Pancreas (tissue), 10 donors: ENCODE measurements around the gene INAFM2. TPM values are rescaled to one million over a fixed set of nuclear protein-coding genes. Genes with fewer than 3 reads are reported as not detected.

Experiments used
- ATAC-seq, 4 donors: fragments of 200-7000 bp; cut with Tn5 transposase; one replicate each; pipeline versions ENCODE4 v1.8.0 to v1.9.1; 2020; ENCODE audit warnings: mild to moderate bottlenecking in 4 of 4, moderate library complexity in 4 of 4
- DNase-seq, 6 donors: peaks; one replicate each; pipeline ENCODE4 v3.0.0-alpha.2; 2020
- FAIRE-seq: peaks from 2 replicates; lab custom pipeline; 2012; peaks lifted over from hg19 to GRCh38; lab: Jason Lieb, UNC
- H3K27ac ChIP-seq, 4 donors: fragments of 200-600 bp; sonication (generic); 1 replicate in 3 of 4; 2 replicates in 1 of 4; pipeline versions ENCODE4 v1.5.0 to v1.8.0; 2020
- H3K27me3 ChIP-seq, 4 donors: fragments of 200-600 bp; one replicate each; pipeline ENCODE4 v1.8.0; 2021
- H3K36me3 ChIP-seq, 3 donors: fragments of 200-600 bp; sonication (generic) in 1 of 3; one replicate each; pipeline versions ENCODE4 v1.5.0 to v1.8.0; 2020 to 2021
- H3K4me1 ChIP-seq, 3 donors: fragments of 200-600 bp; one replicate each; pipeline ENCODE4 v1.8.0; 2021
- H3K4me3 ChIP-seq, 4 donors: fragments of 200-600 bp; sonication (generic) in 2 of 4; one replicate each; pipeline versions ENCODE4 v1.5.0 to v1.8.0; 2020 to 2021
- H3K9me3 ChIP-seq, 4 donors: fragments of 200-600 bp; one replicate each; pipeline ENCODE4 v1.8.0; 2021
- WGBS, 2 donors: extraction: QIAGEN DNeasy Blood & Tissue Kit; methylation state at CpG; one replicate each; pipeline ENCODE4 v1.1.7; 2013; 5-methylcytosine and 5-hydroxymethylcytosine counted together
- intact Hi-C, 3 donors: fragments of 100-400 bp; cut with DNase I; formaldehyde crosslinking; loops; one replicate each; pipeline versions ENCODE4 v1.11.1 to v1.14.2; 2022
- polyA plus RNA-seq, 2 donors: library from polyadenylated mRNA; stranded (reverse); fragments of 200-250 nt; gene quantifications; one replicate each; pipeline ENCODE4 v1.2.3, GENCODE V29; 2013
- total RNA-seq, 6 donors: library from RNA; stranded (reverse); fragmentation: NEBNext Ultra II Directional in 4 of 6; extraction: Animal tissue kit (Norgen Biotek cat#: 25700) in 4 of 6; gene quantifications; one replicate each; pipeline versions ENCODE4 v1.2.1 to v1.2.4, GENCODE V29; 2021 to 2023
- TF ChIP-seq, protein P1 (sequence below), 4 donors: fragments of 200-600 bp; sonication (generic) in 3 of 4; IDR thresholded peaks; one replicate each; pipeline versions ENCODE4 v1.5.0 to v1.8.0; 2021; ENCODE audit warnings: antibody characterized with exemption in 4 of 4
- donor health status: healthy with polysubstance abuse.
- donor health status: DM: no; HTN: no; CAD: no; lungs with moderate emphysema.
- donor health status: DM: no; HTN: no; CAD: no.
- donor health status: control.
- donor health status: control.
- donor health status: Bipolar disorder and iron deficiency.
- donor health status: DM: yes; HTN: yes; CAD: no.
- donor health status: DM: no; HTN: no; CAD: no.
- donor health status: DM: no; HTN: no; CAD: no.
- donor health status: DM: yes; HTN: yes; CAD: no.

INAFM2 gene
- total and polyA plus RNA-seq, 8 donors = 6.5 to 16.4 (median 11.3) TPM

DNA sequence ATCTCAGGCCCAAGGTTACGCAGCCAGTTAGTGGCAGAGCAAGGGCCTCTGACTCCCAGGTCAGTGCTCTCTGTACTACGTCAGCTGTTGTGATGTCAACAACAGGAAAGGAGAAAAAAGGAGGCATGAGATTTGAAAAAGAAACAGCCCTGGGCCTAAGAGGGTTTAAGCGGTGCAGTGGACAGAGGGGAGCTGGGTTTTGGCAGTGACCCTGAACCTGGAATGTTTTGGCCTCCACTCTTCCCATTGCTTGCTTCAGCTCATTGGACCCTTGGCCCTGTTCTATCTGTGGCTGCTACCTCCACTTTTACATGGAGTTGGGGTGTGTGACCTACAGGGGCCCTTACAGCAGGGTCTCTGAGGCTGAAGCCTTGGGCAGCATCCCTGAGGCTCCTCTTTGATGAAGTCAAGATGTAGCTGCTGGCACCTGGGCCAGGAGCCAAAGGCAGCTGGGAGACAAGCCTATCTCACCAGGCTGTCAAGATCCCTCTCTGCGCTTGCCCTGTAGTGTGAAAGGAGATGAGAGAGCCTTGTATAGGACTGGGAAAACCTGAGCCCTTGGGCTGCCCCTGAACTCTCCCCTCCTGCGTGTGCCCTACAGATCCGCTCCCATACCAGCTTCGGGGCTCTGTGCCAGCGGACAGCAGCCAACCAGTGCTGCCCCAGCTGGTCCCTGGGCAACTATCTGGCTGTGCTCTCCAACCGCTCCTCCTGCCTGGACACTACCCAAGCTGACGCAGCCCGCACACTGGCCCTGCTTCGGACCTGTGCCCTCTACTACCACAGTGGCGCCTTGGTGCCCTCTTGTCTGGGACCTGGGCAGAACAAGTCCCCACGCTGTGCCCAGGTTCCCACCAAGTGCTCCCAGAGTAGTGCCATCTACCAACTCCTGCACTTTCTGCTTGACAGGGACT lies 43.2 kb downstream of the INAFM2 start:
- ATAC-seq = peak; percentile 78 to 82 (median 80)
- Histone ChIP-seq H3K9me3 (no peaks in the 10 kb centered on the region), H3K27ac (peak overlapping the region; percentile 41 to 75 (median 67)), H3K4me3 (peak overlapping the region in 1 of 4 donors; percentile 43), H3K36me3 (no peaks in the 10 kb centered on the region), H3K4me1 (peaks cover 6 to 8% (median 8%) of the 10 kb centered on the region in 3 donors), H3K27me3 (no peaks in the 10 kb centered on the region)
- intact Hi-C loops = no loop called here
- 44 to 46% methylated on average over 14 of the region's 14 CpGs for WGBS, 2 donors
- peak; percentile 86 to 98 (median 91) for DNase-seq
- FAIRE-seq = no peak
- TF ChIP-seq, protein P1, sequence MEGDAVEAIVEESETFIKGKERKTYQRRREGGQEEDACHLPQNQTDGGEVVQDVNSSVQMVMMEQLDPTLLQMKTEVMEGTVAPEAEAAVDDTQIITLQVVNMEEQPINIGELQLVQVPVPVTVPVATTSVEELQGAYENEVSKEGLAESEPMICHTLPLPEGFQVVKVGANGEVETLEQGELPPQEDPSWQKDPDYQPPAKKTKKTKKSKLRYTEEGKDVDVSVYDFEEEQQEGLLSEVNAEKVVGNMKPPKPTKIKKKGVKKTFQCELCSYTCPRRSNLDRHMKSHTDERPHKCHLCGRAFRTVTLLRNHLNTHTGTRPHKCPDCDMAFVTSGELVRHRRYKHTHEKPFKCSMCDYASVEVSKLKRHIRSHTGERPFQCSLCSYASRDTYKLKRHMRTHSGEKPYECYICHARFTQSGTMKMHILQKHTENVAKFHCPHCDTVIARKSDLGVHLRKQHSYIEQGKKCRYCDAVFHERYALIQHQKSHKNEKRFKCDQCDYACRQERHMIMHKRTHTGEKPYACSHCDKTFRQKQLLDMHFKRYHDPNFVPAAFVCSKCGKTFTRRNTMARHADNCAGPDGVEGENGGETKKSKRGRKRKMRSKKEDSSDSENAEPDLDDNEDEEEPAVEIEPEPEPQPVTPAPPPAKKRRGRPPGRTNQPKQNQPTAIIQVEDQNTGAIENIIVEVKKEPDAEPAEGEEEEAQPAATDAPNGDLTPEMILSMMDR (IDR thresholded peaks at IDR 0.05) = no peak

DNA sequence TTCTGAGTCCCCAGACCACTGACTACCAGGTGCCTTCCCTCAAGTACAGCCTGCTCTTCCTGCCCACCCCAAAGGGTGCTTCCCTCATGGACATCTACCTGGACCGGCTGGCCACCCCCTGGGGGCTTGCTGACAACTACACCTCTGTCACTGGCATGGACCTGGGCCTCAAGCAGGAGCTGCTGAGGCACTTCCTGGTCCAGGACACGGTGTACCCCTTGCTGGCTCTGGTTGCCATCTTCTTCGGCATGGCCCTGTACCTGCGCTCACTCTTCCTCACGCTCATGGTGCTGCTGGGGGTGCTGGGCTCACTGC lies 43.8 kb downstream of the INAFM2 start:
- Histone ChIP-seq H3K9me3 (no peaks in the 10 kb centered on the region), H3K27me3 (no peaks in the 10 kb centered on the region), H3K4me1 (peaks cover 6 to 8% (median 8%) of the 10 kb centered on the region in 3 donors), H3K36me3 (no peaks in the 10 kb centered on the region), H3K27ac (peak overlapping the region; percentile 41 to 75 (median 67)), H3K4me3 (peak overlapping the region in 2 of 4 donors; percentile 22 to 43)
- 79 to 84% methylated on average over 5 of the region's 5 CpGs for WGBS, 2 donors
- intact Hi-C loops = no loop called here
- FAIRE-seq = no peak
- peak in 1 of 6 donors; percentile 74 for DNase-seq
- ATAC-seq = peak in 3 of 4 donors; percentile 1 to 8 (median 2)
- TF ChIP-seq, protein P1 (IDR thresholded peaks at IDR 0.05) = no peak

DNA sequence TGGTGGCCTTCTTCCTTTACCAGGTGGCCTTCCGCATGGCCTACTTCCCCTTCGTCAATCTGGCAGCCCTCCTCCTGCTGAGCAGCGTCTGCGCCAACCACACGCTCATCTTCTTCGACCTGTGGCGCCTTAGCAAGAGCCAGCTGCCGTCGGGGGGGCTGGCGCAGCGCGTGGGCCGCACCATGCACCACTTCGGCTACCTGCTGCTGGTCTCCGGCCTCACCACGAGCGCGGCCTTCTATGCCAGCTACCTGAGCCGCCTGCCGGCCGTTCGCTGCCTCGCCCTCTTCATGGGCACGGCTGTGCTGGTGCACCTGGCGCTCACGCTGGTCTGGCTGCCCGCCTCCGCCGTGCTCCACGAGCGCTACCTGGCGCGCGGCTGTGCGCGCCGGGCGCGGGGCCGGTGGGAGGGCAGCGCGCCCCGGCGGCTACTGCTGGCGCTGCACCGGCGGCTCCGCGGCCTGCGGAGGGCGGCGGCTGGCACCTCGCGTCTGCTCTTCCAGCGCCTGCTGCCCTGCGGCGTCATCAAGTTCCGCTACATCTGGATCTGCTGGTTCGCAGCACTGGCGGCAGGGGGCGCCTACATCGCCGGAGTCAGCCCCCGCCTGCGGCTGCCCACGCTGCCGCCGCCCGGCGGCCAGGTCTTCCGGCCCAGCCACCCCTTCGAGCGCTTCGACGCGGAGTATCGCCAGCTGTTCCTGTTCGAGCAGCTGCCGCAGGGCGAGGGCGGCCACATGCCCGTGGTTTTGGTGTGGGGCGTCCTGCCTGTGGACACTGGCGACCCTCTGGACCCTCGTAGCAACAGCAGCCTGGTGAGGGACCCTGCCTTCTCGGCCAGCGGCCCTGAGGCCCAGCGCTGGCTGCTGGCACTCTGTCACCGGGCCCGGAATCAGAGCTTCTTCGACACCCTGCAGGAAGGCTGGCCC lies 44.5 kb downstream of the INAFM2 start:
- Histone ChIP-seq H3K4me1 (peaks cover 6 to 8% (median 8%) of the 10 kb centered on the region in 3 donors), H3K4me3 (peak overlapping the region in 2 of 4 donors; percentile 22 to 43), H3K36me3 (no peaks in the 10 kb centered on the region), H3K27ac (peak overlapping the region; percentile 41 to 75 (median 67)), H3K27me3 (no peaks in the 10 kb centered on the region), H3K9me3 (no peaks in the 10 kb centered on the region)
- 13 to 17% methylated on average over 85 to 91 of the region's 91 CpGs for whole genome bisulfite sequencing, 2 donors
- ATAC-seq = peak; percentile 83 to 89 (median 85)
- peak; percentile 83 to 95 (median 88) for DNase-seq
- intact Hi-C loops = no loop called here
- FAIRE-seq = no peak
- TF ChIP-seq, protein P1 (IDR thresholded peaks at IDR 0.05) = peak; percentile 73 to 76 (median 75)

DNA sequence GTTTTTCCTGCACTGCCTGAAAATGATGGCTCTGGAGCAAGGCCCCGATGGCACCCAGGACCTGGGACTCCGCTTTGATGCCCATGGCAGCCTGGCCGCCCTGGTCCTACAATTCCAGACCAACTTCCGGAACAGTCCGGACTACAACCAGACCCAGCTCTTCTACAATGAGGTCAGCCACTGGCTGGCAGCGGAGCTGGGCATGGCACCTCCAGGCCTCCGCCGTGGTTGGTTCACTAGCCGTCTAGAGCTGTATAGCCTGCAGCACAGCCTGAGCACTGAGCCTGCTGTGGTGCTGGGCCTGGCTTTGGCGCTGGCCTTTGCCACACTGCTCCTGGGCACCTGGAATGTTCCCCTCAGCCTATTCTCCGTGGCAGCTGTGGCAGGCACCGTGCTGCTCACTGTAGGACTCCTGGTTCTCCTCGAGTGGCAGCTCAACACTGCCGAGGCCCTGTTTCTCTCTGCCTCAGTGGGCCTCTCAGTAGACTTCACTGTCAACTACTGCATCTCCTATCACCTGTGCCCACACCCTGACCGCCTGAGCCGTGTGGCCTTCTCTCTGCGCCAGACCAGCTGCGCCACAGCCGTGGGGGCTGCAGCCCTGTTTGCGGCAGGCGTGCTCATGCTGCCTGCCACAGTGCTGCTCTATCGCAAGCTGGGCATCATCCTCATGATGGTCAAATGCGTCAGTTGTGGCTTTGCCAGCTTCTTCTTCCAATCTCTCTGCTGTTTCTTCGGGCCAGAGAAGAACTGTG lies 45.4 kb downstream of the INAFM2 start:
- ATAC-seq = no peak
- Histone ChIP-seq H3K27me3 (no peaks in the 10 kb centered on the region), H3K9me3 (no peaks in the 10 kb centered on the region), H3K27ac (no peak overlapping the region), H3K4me3 (no peak overlapping the region), H3K36me3 (no peaks in the 10 kb centered on the region), H3K4me1 (peaks cover 6 to 8% (median 8%) of the 10 kb centered on the region in 3 donors)
- intact Hi-C loops = no loop called here
- FAIRE-seq = no peak
- WGBS, 2 donors = 94 to 96% methylated on average over 24 of the region's 24 CpGs
- peak in 1 of 6 donors; percentile 47 for DNase-seq
- TF ChIP-seq, protein P1 (IDR thresholded peaks at IDR 0.05) = no peak
